ENCODE data around the gene RBM14.
"Not testable (repeated sequence)": the region's sequence is repeated elsewhere in the genome, so short reads cannot be mapped to it uniquely, and the experiment has no call there.

Gene RBM14

GRCh38 chr11:66603072-66603471 lies 13.4 kb upstream of the RBM14 start:
- H3K4me1 ChIP-seq (ENCODE audit: low read length), result no peaks in the 10 kb centered on the region
- H3K4me3 ChIP-seq (ENCODE audit: low read length), result no peak overlapping the region
- H2AFZ ChIP-seq (ENCODE audit: low read length), result no peak overlapping the region
- H4K20me1 ChIP-seq (ENCODE audit: insufficient read depth, low read length), result no peaks in the 10 kb centered on the region
- no peak overlapping the region for H3K4me2 ChIP-seq (ENCODE audit: low read depth, low read length)
- H3K79me2 ChIP-seq (ENCODE audit: low read length), result no peaks in the 10 kb centered on the region
- H3K27ac ChIP-seq (ENCODE audit: low read length), result no peak overlapping the region
- no peaks in the 10 kb centered on the region for H3F3A ChIP-seq (ENCODE audit: insufficient read depth, low read length)
- H3K9me3 ChIP-seq (replicated peaks; ENCODE audit: insufficient read depth, low read length), result no peaks in the 10 kb centered on the region
- no peaks in the 10 kb centered on the region for H3K9me2 ChIP-seq (replicated peaks; ENCODE audit: insufficient read depth, low read length)
- DNase-seq, result no peak
- TF ChIP-seq EZH2phosphoT487 (IDR thresholded peaks at IDR 0.05; ENCODE audit: low read length) (no peak), EZH2 (optimal IDR thresholded peaks at IDR 0.05; ENCODE audit: low read depth, low read length) (no peak), CTCF (IDR thresholded peaks at IDR 0.05; ENCODE audit: low read length) (no peak)
- H3K36me3 ChIP-seq (replicated peaks; ENCODE audit: insufficient read depth, low read length), result no peaks in the 10 kb centered on the region
- H3K27me3 ChIP-seq (replicated peaks; ENCODE audit: insufficient read depth, low read length), result no peaks in the 10 kb centered on the region
- H3K9ac ChIP-seq (ENCODE audit: low read length), result no peak overlapping the region

- no peaks in the 10 kb centered on the region for H3K9me2 ChIP-seq (replicated peaks; ENCODE audit: insufficient read depth, low read length)
- no peaks in the 10 kb centered on the region for H4K20me1 ChIP-seq (ENCODE audit: insufficient read depth, low read length)
- H3F3A ChIP-seq (ENCODE audit: insufficient read depth, low read length), result no peaks in the 10 kb centered on the region
- H3K4me1 ChIP-seq (ENCODE audit: low read length), result no peaks in the 10 kb centered on the region
- no peaks in the 10 kb centered on the region for H3K9me3 ChIP-seq (replicated peaks; ENCODE audit: insufficient read depth, low read length)
- no peak for DNase-seq
- H3K27me3 ChIP-seq (replicated peaks; ENCODE audit: insufficient read depth, low read length), result no peaks in the 10 kb centered on the region
- no peaks in the 10 kb centered on the region for H3K36me3 ChIP-seq (replicated peaks; ENCODE audit: insufficient read depth, low read length)
- no peak overlapping the region for H2AFZ ChIP-seq (ENCODE audit: low read length)
- H3K4me2 ChIP-seq (ENCODE audit: low read depth, low read length), result no peak overlapping the region
- H3K4me3 ChIP-seq (ENCODE audit: low read length), result no peak overlapping the region
- H3K9ac ChIP-seq (ENCODE audit: low read length), result no peak overlapping the region
- no peak overlapping the region for H3K27ac ChIP-seq (ENCODE audit: low read length)
- TF ChIP-seq EZH2 (optimal IDR thresholded peaks at IDR 0.05; ENCODE audit: low read depth, low read length), result no peak
- TF ChIP-seq EZH2phosphoT487 (IDR thresholded peaks at IDR 0.05; ENCODE audit: low read length), result no peak
- no peak for TF ChIP-seq CTCF (IDR thresholded peaks at IDR 0.05; ENCODE audit: low read length)
- no peaks in the 10 kb centered on the region for H3K79me2 ChIP-seq (ENCODE audit: low read length)
Measured at GRCh38 chr11:66604155-66604554, 12.3 kb upstream of the RBM14 start.

- not testable (repeated sequence) for H3K4me1 ChIP-seq (ENCODE audit: low read length); H3K79me2 ChIP-seq (ENCODE audit: low read length); H2AFZ ChIP-seq (ENCODE audit: low read length); H3K27me3 ChIP-seq (replicated peaks; ENCODE audit: insufficient read depth, low read length); H4K20me1 ChIP-seq (ENCODE audit: insufficient read depth, low read length); H3K27ac ChIP-seq (ENCODE audit: low read length); H3K9me3 ChIP-seq (replicated peaks; ENCODE audit: insufficient read depth, low read length); H3F3A ChIP-seq (ENCODE audit: insufficient read depth, low read length); H3K36me3 ChIP-seq (replicated peaks; ENCODE audit: insufficient read depth, low read length); H3K4me3 ChIP-seq (ENCODE audit: low read length); H3K9ac ChIP-seq (ENCODE audit: low read length); DNase-seq; H3K9me2 ChIP-seq (replicated peaks; ENCODE audit: insufficient read depth, low read length); H3K4me2 ChIP-seq (ENCODE audit: low read depth, low read length)
Measured at GRCh38 chr11:66606608-66607007, 9.8 kb upstream of the RBM14 start.

GRCh38 chr11:66607126-66607834 lies 9.2 kb upstream of the RBM14 start:
- Histone ChIP-seq H4K20me1 (ENCODE audit: insufficient read depth, low read length) (no peaks in the 10 kb centered on the region), H3K36me3 (replicated peaks; ENCODE audit: insufficient read depth, low read length) (no peaks in the 10 kb centered on the region), H3K79me2 (ENCODE audit: low read length) (no peaks in the 10 kb centered on the region), H3K9ac (ENCODE audit: low read length) (no peak overlapping the region), H3K27me3 (replicated peaks; ENCODE audit: insufficient read depth, low read length) (no peaks in the 10 kb centered on the region), H3F3A (ENCODE audit: insufficient read depth, low read length) (no peaks in the 10 kb centered on the region), H2AFZ (ENCODE audit: low read length) (no peak overlapping the region), H3K27ac (ENCODE audit: low read length) (no peak overlapping the region), H3K9me3 (replicated peaks; ENCODE audit: insufficient read depth, low read length) (no peaks in the 10 kb centered on the region), H3K9me2 (replicated peaks; ENCODE audit: insufficient read depth, low read length) (no peaks in the 10 kb centered on the region), H3K4me2 (ENCODE audit: low read depth, low read length) (no peak overlapping the region), H3K4me3 (ENCODE audit: low read length) (no peak overlapping the region), H3K4me1 (ENCODE audit: low read length) (no peaks in the 10 kb centered on the region)
- DNase-seq, result no peak
- no peak for TF ChIP-seq EZH2 (optimal IDR thresholded peaks at IDR 0.05; ENCODE audit: low read depth, low read length)
- TF ChIP-seq EZH2phosphoT487 (IDR thresholded peaks at IDR 0.05; ENCODE audit: low read length), result no peak
- TF ChIP-seq CTCF (IDR thresholded peaks at IDR 0.05; ENCODE audit: low read length), result no peak
